ENCODE data around the gene LILRA2. TPM values are rescaled to one million over a fixed set of nuclear protein-coding genes. Genes with fewer than 3 reads are reported as not detected.
"Not testable (repeated sequence)": the region's sequence is repeated elsewhere in the genome, so short reads cannot be mapped to it uniquely, and the experiment has no call there.

Gene LILRA2
- total RNA-seq: not detected in 2 replicates

GRCh38 chr19:54573330-54573872 is at the start of gene LILRA2:
TSS of gene LILRA2 (plus strand) at chr19:54573790. CDS start at chr19:54573879, 89 bp downstream.
- no peak for DNase-seq (ENCODE audit: low read depth in 2 of 2)

- no peak for DNase-seq (ENCODE audit: low read depth in 2 of 2)
Measured at GRCh38 chr19:54525636-54526035, 48.0 kb upstream of the LILRA2 start.

GRCh38 chr19:54526972-54527371 is 46.6 kb upstream of the LILRA2 start:
- no peak for DNase-seq (ENCODE audit: low read depth in 2 of 2)

- no peak for DNase-seq (ENCODE audit: low read depth in 2 of 2)
Measured at GRCh38 chr19:54530866-54531265, 42.7 kb upstream of the LILRA2 start.

- no peak for DNase-seq (ENCODE audit: low read depth in 2 of 2)
Measured at GRCh38 chr19:54532528-54532927, 41.1 kb upstream of the LILRA2 start.

GRCh38 chr19:54533476-54533875 is 40.1 kb upstream of the LILRA2 start:
- DNase-seq (ENCODE audit: low read depth in 2 of 2): no peak

GRCh38 chr19:54534156-54534555 is 39.4 kb upstream of the LILRA2 start:
- DNase-seq (ENCODE audit: low read depth in 2 of 2): no peak

- DNase-seq (ENCODE audit: low read depth in 2 of 2): no peak
Measured at GRCh38 chr19:54535601-54536000, 38.0 kb upstream of the LILRA2 start.

- no peak for DNase-seq (ENCODE audit: low read depth in 2 of 2)
Measured at GRCh38 chr19:54536956-54537355, 36.6 kb upstream of the LILRA2 start.

GRCh38 chr19:54541712-54542111 is 31.9 kb upstream of the LILRA2 start:
- DNase-seq (ENCODE audit: low read depth in 2 of 2): no peak

GRCh38 chr19:54548806-54549205 is 24.8 kb upstream of the LILRA2 start:
- DNase-seq (ENCODE audit: low read depth in 2 of 2): no peak

- DNase-seq (ENCODE audit: low read depth in 2 of 2): no peak
Measured at GRCh38 chr19:54549224-54549623, 24.4 kb upstream of the LILRA2 start.

- no peak for DNase-seq (ENCODE audit: low read depth in 2 of 2)
Measured at GRCh38 chr19:54551293-54551692, 22.3 kb upstream of the LILRA2 start.

GRCh38 chr19:54551950-54552912 is 21.4 kb upstream of the LILRA2 start:
- DNase-seq (ENCODE audit: low read depth in 2 of 2): no peak

GRCh38 chr19:54552913-54553310 is 20.7 kb upstream of the LILRA2 start:
- no peak for DNase-seq (ENCODE audit: low read depth in 2 of 2)

GRCh38 chr19:54554006-54554405 is 19.6 kb upstream of the LILRA2 start:
- no peak for DNase-seq (ENCODE audit: low read depth in 2 of 2)

GRCh38 chr19:54554896-54555295 is 18.7 kb upstream of the LILRA2 start:
- no peak for DNase-seq (ENCODE audit: low read depth in 2 of 2)

- no peak for DNase-seq (ENCODE audit: low read depth in 2 of 2)
Measured at GRCh38 chr19:54556194-54556593, 17.4 kb upstream of the LILRA2 start.

GRCh38 chr19:54558339-54558738 is 15.3 kb upstream of the LILRA2 start:
- DNase-seq (ENCODE audit: low read depth in 2 of 2): no peak

GRCh38 chr19:54560881-54561385 is 12.7 kb upstream of the LILRA2 start:
- no peak for DNase-seq (ENCODE audit: low read depth in 2 of 2)

- no peak for DNase-seq (ENCODE audit: low read depth in 2 of 2)
Measured at GRCh38 chr19:54561840-54562239, 11.8 kb upstream of the LILRA2 start.

GRCh38 chr19:54563206-54563605 is 10.4 kb upstream of the LILRA2 start:
- DNase-seq (ENCODE audit: low read depth in 2 of 2): not testable (repeated sequence)

- no peak for DNase-seq (ENCODE audit: low read depth in 2 of 2)
Measured at GRCh38 chr19:54570316-54570715, 3.3 kb upstream of the LILRA2 start.

All from dermis microvascular lymphatic vessel endothelial cell (primary cell).